Esophagus muscularis mucosa (tissue), 4 donors: ENCODE results near the gene CERS2. TPM values are rescaled to one million over a fixed set of nuclear protein-coding genes. Genes with fewer than 3 reads are reported as not detected.

Experiments used
- DNase-seq: peaks from one replicate; pipeline ENCODE4 v3.0.0-alpha.2; 2017; ENCODE audit errors: extremely low spot score
- H3K27ac ChIP-seq, 4 donors: fragments of 200-600 bp; sonication (generic); replicated peaks in 1 of 4; 1 replicate in 3 of 4; 2 replicates in 1 of 4; pipeline ENCODE4 v1.5.1; 2016 to 2019; ENCODE audit warnings: mild to moderate bottlenecking in 1 of 4
- H3K27me3 ChIP-seq, 4 donors: fragments of 200-600 bp; sonication (generic); one replicate each; pipeline versions ENCODE4 v1.5.1 to v1.6.0; 2016 to 2019
- H3K36me3 ChIP-seq, 4 donors: fragments of 200-600 bp; sonication (generic); one replicate each; pipeline ENCODE4 v1.5.1; 2016 to 2019
- H3K4me1 ChIP-seq, 4 donors: fragments of 200-600 bp; sonication (generic); one replicate each; pipeline ENCODE4 v1.5.1; 2016 to 2019
- H3K4me3 ChIP-seq, 4 donors: fragments of 200-600 bp; sonication (generic); 1 replicate in 2 of 4; 2 replicates in 2 of 4; pipeline ENCODE4 v1.5.1; 2016 to 2019; ENCODE audit warnings: mild to moderate bottlenecking in 4 of 4, moderate library complexity in 1 of 4
- H3K9me3 ChIP-seq, 4 donors: fragments of 200-600 bp; sonication (generic); 1 replicate in 3 of 4; 2 replicates in 1 of 4; pipeline ENCODE4 v1.5.1; 2016 to 2019
- CTCF ChIP-seq, 3 experiments: fragments of 200-600 bp in 2 of 3; fragments of 450-650 bp in 1 of 3; sonication (generic) in 2 of 3; IDR thresholded peaks; one replicate each; pipeline ENCODE4 v1.5.1; 2017 to 2019; ENCODE audit warnings: antibody characterized with exemption in 3 of 3, mild to moderate bottlenecking in 2 of 3, moderate library complexity in 1 of 3
- EP300 ChIP-seq: sonication (generic); formaldehyde crosslinking; IDR thresholded peaks from one replicate; pipeline ENCODE4 v1.6.1; 2017; ENCODE audit warnings: antibody characterized with exemption
- POLR2A ChIP-seq: fragments of 450-650 bp; IDR thresholded peaks from one replicate; pipeline ENCODE4 v1.6.1; 2017; ENCODE audit warnings: antibody characterized with exemption, moderate library complexity, mild to moderate bottlenecking, low read depth
- POLR2AphosphoS5 ChIP-seq, 2 donors: sonication (generic); formaldehyde crosslinking; IDR thresholded peaks; one replicate each; pipeline ENCODE4 v1.6.1; 2017; ENCODE audit warnings: antibody characterized with exemption in 2 of 2
- WGBS: methylation state at CpG from one replicate; pipeline ENCODE4 v1.1.5; 2018; 5-methylcytosine and 5-hydroxymethylcytosine counted together
- intact Hi-C: fragments of 100-400 bp; cut with DNase I; formaldehyde crosslinking; loops from one replicate; pipeline ENCODE4 v1.15.1; 2023
- total RNA-seq, 4 donors: library from RNA; depleted of rRNA; stranded (reverse); fragments of >200 nt; gene quantifications; one replicate each; pipeline versions ENCODE4 v1.1.0 to v1.2.1, GENCODE V29; 2016

CERS2 gene
- total RNA-seq, 4 donors from 2014 or later = 91.8 to 130 (median 117) TPM

- Histone ChIP-seq H3K9me3 (no peaks in the 10 kb centered on the region), H3K27ac (peak overlapping the region; percentile 93 to 98 (median 98)), H3K4me1 (peaks cover 55 to 76% (median 68%) of the 10 kb centered on the region in 4 donors), H3K27me3 (no peaks in the 10 kb centered on the region), H3K4me3 (peak overlapping the region; percentile 73 to 98 (median 90)), H3K36me3 (peaks cover 14 to 18% (median 16%) of the 10 kb centered on the region in 4 donors)
- no peak for TF ChIP-seq POLR2AphosphoS5 (IDR thresholded peaks at IDR 0.05)
- TF ChIP-seq EP300 = no peak
- TF ChIP-seq POLR2A = no peak
- no peak for TF ChIP-seq CTCF (IDR thresholded peaks at IDR 0.05)
- 49% methylated on average over 4 of the region's 4 CpGs for WGBS
- intact Hi-C loops = loop anchor here (5.0 kb wide), 1 partner anchor 95 kb away; the partner anchor contains the start of gene ARNT
- no peak for DNase-seq
Observed at GRCh38 chr1:150972417-150972940, 2.2 kb downstream of the CERS2 start.

- TF ChIP-seq POLR2A = no peak
- TF ChIP-seq EP300 = no peak
- TF ChIP-seq POLR2AphosphoS5 (IDR thresholded peaks at IDR 0.05) = no peak
- no peak for TF ChIP-seq CTCF (IDR thresholded peaks at IDR 0.05)
- no peaks in the 10 kb centered on the region for H3K9me3 ChIP-seq
- intact Hi-C loops = loop anchor here (5.0 kb wide), 1 partner anchor 94 kb away; the partner anchor contains the start of gene ARNT
- H3K27me3 ChIP-seq = no peaks in the 10 kb centered on the region
- 56% methylated on average over 5 of the region's 6 CpGs for WGBS
- peak overlapping the region; percentile 93 to 98 (median 98) for H3K27ac ChIP-seq
- H3K4me1 ChIP-seq = peaks cover 51 to 70% (median 62%) of the 10 kb centered on the region in 4 donors
- peaks cover 20 to 24% (median 22%) of the 10 kb centered on the region in 4 donors for H3K36me3 ChIP-seq
- peak overlapping the region; percentile 73 to 98 (median 90) for H3K4me3 ChIP-seq
- DNase-seq = no peak
Observed at GRCh38 chr1:150971583-150972416, 2.8 kb downstream of the CERS2 start.

- TF ChIP-seq POLR2AphosphoS5 (IDR thresholded peaks at IDR 0.05) (peak; percentile 48 to 50), EP300 (no peak)
- no peak for DNase-seq
- Histone ChIP-seq H3K4me3 (peak overlapping the region; percentile 73 to 98 (median 90)), H3K9me3 (no peaks in the 10 kb centered on the region), H3K4me1 (peaks cover 47 to 65% (median 60%) of the 10 kb centered on the region in 4 donors), H3K36me3 (peaks cover 28 to 32% (median 30%) of the 10 kb centered on the region in 4 donors), H3K27ac (peak overlapping the region; percentile 93 to 98 (median 98)), H3K27me3 (no peaks in the 10 kb centered on the region)
- intact Hi-C loops = loop anchor here (5.0 kb wide), 1 partner anchor 94 kb away; the partner anchor contains the start of gene ARNT
- WGBS = 28% methylated on average over 11 of the region's 11 CpGs
Observed at GRCh38 chr1:150970808-150971582, 3.6 kb downstream of the CERS2 start.

- intact Hi-C loops = loop anchor here (5.0 kb wide), 1 partner anchor 92 kb away; the partner anchor contains the start of gene ARNT
- Histone ChIP-seq H3K4me3 (no peak overlapping the region), H3K27me3 (no peaks in the 10 kb centered on the region), H3K4me1 (peaks cover 42 to 56% (median 52%) of the 10 kb centered on the region in 4 donors), H3K36me3 (peaks cover 41 to 46% (median 43%) of the 10 kb centered on the region in 4 donors), H3K9me3 (no peaks in the 10 kb centered on the region), H3K27ac (peak overlapping the region in 2 of 4 donors; percentile 12 to 98)
- TF ChIP-seq POLR2AphosphoS5 (IDR thresholded peaks at IDR 0.05) = no peak
- no peak for TF ChIP-seq EP300
- TF ChIP-seq POLR2A = no peak
- TF ChIP-seq CTCF (IDR thresholded peaks at IDR 0.05) = no peak
- 83% methylated on average over 3 of the region's 3 CpGs for WGBS
- DNase-seq = no peak
Observed at GRCh38 chr1:150969626-150970025, 5.0 kb downstream of the CERS2 start.
